ENCODE data around the gene CWF19L2.
A peak's percentile ranks its signal among the peaks of the same experiment; 100 is the strongest.

GRCh38 chr11:107438148-107438547 is 19.5 kb downstream of the CWF19L2 start:
- TF ChIP-seq RCOR1 (IDR thresholded peaks at IDR 0.05; ENCODE audit: low read length) (no peak), CTCF (IDR thresholded peaks at IDR 0.05) (peak; percentile 30), POLR2AphosphoS5 (IDR thresholded peaks at IDR 0.05; ENCODE audit: low read depth, low read length) (no peak), SIN3A (IDR thresholded peaks at IDR 0.05; ENCODE audit: borderline replicate concordance, low read depth, low read length) (no peak), FOXM1 (IDR thresholded peaks at IDR 0.05; ENCODE audit: low read depth) (no peak), EP300 (IDR thresholded peaks at IDR 0.05; ENCODE audit: borderline replicate concordance in 1 of 2, low read depth in 1 of 2, low read length in 1 of 2) (no peak)

All from SK-N-SH (cell line).